ENCODE measurements around the gene GLP1R.

GRCh38 chr6:39107641-39108040 is 59.1 kb downstream of the GLP1R start:
- no peak for TF ChIP-seq EZH2 (IDR thresholded peaks at IDR 0.05; ENCODE audit: low read length, unreplicated experiment)
- no peak for TF ChIP-seq CTCF (conservative IDR thresholded peaks at IDR 0.05; ENCODE audit: low read depth, low read length)
- no peak for TF ChIP-seq EZH2phosphoT487 (IDR thresholded peaks at IDR 0.05; ENCODE audit: borderline replicate concordance, low read length)
